Measurements from ENCODE around the gene PTCH2.
A peak's percentile ranks its signal among the peaks of the same experiment; 100 is the strongest.
"Not testable (repeated sequence)": the region's sequence is repeated elsewhere in the genome, so short reads cannot be mapped to it uniquely, and the experiment has no call there.

The PTCH2 gene

GRCh38 chr1:44808938-44809917 is 33.8 kb downstream of the PTCH2 start:
- intact Hi-C loops (cut with DNase I) = no loop called here

GRCh38 chr1:44808063-44808937 is 34.8 kb downstream of the PTCH2 start, which contains the start of gene BTBD19:
TSS of gene BTBD19 (plus strand) at chr1:44808523. CDS start at chr1:44808821, 298 bp downstream.
- peak in 40 of 42 donors; percentile 60 to 91 (median 77) for DNase-seq
- intact Hi-C loops (cut with DNase I) = no loop called here

More at GRCh38 chr1:44808938-44809917, 33.8 kb downstream of the PTCH2 start:
- DNase-seq = peak in 20 of 42 donors; percentile 32 to 74 (median 52)

GRCh38 chr1:44807364-44808062 is 35.5 kb downstream of the PTCH2 start:
- intact Hi-C loops (cut with DNase I) = no loop called here
- peak; percentile 59 to 92 (median 79) for DNase-seq

- DNase-seq = peak in 2 of 42 donors; percentile 2 to 12
- intact Hi-C loops (cut with DNase I) = no loop called here
These were observed 36.2 kb downstream of the PTCH2 start, which contains the start of gene DYNLT4 for GRCh38 chr1:44806704-44807363. TSS of gene DYNLT4 (minus strand) at chr1:44807351. CDS start at chr1:44806668, 683 bp downstream.

GRCh38 chr1:44806025-44806703 is 36.9 kb downstream of the PTCH2 start:
- intact Hi-C loops (cut with DNase I) = no loop called here
- peak in 1 of 42 donors; percentile 28 for DNase-seq

GRCh38 chr1:44805311-44806024 is 37.6 kb downstream of the PTCH2 start:
- intact Hi-C loops (cut with DNase I) = no loop called here
- peak in 2 of 42 donors; percentile 1 to 17 for DNase-seq

GRCh38 chr1:44803312-44804095 is 39.5 kb downstream of the PTCH2 start:
- peak in 9 of 42 donors; percentile 33 to 74 (median 56) for DNase-seq
- intact Hi-C loops (cut with DNase I) = no loop called here

GRCh38 chr1:44803062-44803311 is 40.1 kb downstream of the PTCH2 start:
- intact Hi-C loops (cut with DNase I) = no loop called here
- no peak for DNase-seq

GRCh38 chr1:44802306-44803061 is 40.6 kb downstream of the PTCH2 start:
- DNase-seq = peak in 28 of 42 donors; percentile 30 to 82 (median 62)
- intact Hi-C loops (cut with DNase I) = no loop called here

- DNase-seq = peak in 30 of 42 donors; percentile 33 to 87 (median 64)
- intact Hi-C loops (cut with DNase I) = loop anchor here (2.0 kb wide), 1 partner anchor 19 kb away; no protein-coding TSS in a partner anchor
These were observed 41.4 kb downstream of the PTCH2 start for GRCh38 chr1:44801491-44802305.

- intact Hi-C loops (cut with DNase I) = loop anchor here (2.0 kb wide), 1 partner anchor 21 kb away; no protein-coding TSS in a partner anchor
These were observed 43.1 kb downstream of the PTCH2 start, which contains the start of gene PLK3 for GRCh38 chr1:44799770-44800584. TSS of gene PLK3 (plus strand) at chr1:44800377. CDS start at chr1:44800464, 87 bp downstream.

GRCh38 chr1:44798481-44799365 is 44.3 kb downstream of the PTCH2 start:
- DNase-seq = peak in 2 of 42 donors; percentile 1 to 31
- intact Hi-C loops (cut with DNase I) = no loop called here

More at GRCh38 chr1:44799770-44800584, 43.1 kb downstream of the PTCH2 start, which contains the start of gene PLK3:
- peak; percentile 93 to 100 (median 98) for DNase-seq

- intact Hi-C loops (cut with DNase I) = not testable (repeated sequence)
- DNase-seq = peak in 1 of 42 donors; percentile 2
These were observed 45.2 kb downstream of the PTCH2 start for GRCh38 chr1:44797886-44798285.
